Smooth muscle cell (in vitro differentiated cells): ENCODE measurements around the gene EFNA3. TPM values are rescaled to one million over a fixed set of nuclear protein-coding genes. Genes with fewer than 3 reads are reported as not detected.

Source experiments
- DNase-seq: peaks from one replicate; lab custom pipeline; 2025; ENCODE audit not compliant: unreplicated experiment; lab: John Stamatoyannopoulos, UW
- H2AFZ ChIP-seq: fragments of 200-600 bp; sonication (generic); 2 replicates; pipeline ENCODE4 v1.6.0; 2016; ENCODE audit warnings: antibody characterized with exemption, low read depth, mild to moderate bottlenecking
- H3F3A ChIP-seq: fragments of 200-600 bp; sonication (generic); 2 replicates; pipeline ENCODE4 v1.6.0; 2017; ENCODE audit warnings: antibody characterized with exemption, low read depth
- H3K27ac ChIP-seq: fragments of 200-600 bp; sonication (generic); 2 replicates; pipeline ENCODE4 v1.5.1; 2016; ENCODE audit warnings: low read depth, mild to moderate bottlenecking
- H3K27me3 ChIP-seq: fragments of 200-600 bp; sonication (generic); 2 replicates; pipeline ENCODE4 v1.6.1; 2016; ENCODE audit warnings: low read depth, mild to moderate bottlenecking
- H3K36me3 ChIP-seq: fragments of 200-600 bp; sonication (generic); 2 replicates; pipeline ENCODE4 v1.5.1; 2016; ENCODE audit warnings: low read depth
- H3K4me1 ChIP-seq: fragments of 200-600 bp; sonication (generic); 2 replicates; pipeline ENCODE4 v1.5.1; 2016; ENCODE audit warnings: low read depth
- H3K4me2 ChIP-seq: fragments of 200-600 bp; sonication (generic); 2 replicates; pipeline ENCODE4 v1.6.0; 2016; ENCODE audit warnings: mild to moderate bottlenecking
- H3K4me3 ChIP-seq: fragments of 200-600 bp; sonication (generic); 2 replicates; pipeline ENCODE4 v1.5.1; 2016; ENCODE audit warnings: mild to moderate bottlenecking
- H3K79me2 ChIP-seq: fragments of 200-600 bp; sonication (generic); 2 replicates; pipeline ENCODE4 v1.6.0; 2016; ENCODE audit warnings: low read depth, mild to moderate bottlenecking
- H3K9ac ChIP-seq: fragments of 200-600 bp; sonication (generic); 2 replicates; pipeline ENCODE4 v1.6.0; 2016; ENCODE audit warnings: low read depth
- H3K9me3 ChIP-seq: fragments of 200-600 bp; sonication (generic); replicated peaks from 2 replicates; pipeline ENCODE4 v1.5.1; 2016; ENCODE audit warnings: low read depth
- H4K20me1 ChIP-seq: fragments of 200-600 bp; sonication (generic); 2 replicates; pipeline ENCODE4 v1.6.0; 2016; ENCODE audit warnings: low read depth
- CTCF ChIP-seq: fragments of 200-600 bp; sonication (generic); IDR thresholded peaks from 2 replicates; pipeline ENCODE4 v1.5.1; 2017; ENCODE audit warnings: borderline replicate concordance, mild to moderate bottlenecking, antibody characterized with exemption; ENCODE audit not compliant: insufficient read depth, poor library complexity, severe bottlenecking
- WGBS: methylation state at CpG from one replicate; pipeline ENCODE4 v1.1.7; 2016; ENCODE audit warnings: low lambda C conversion rate; 5-methylcytosine and 5-hydroxymethylcytosine counted together
- polyA plus RNA-seq: library from polyadenylated mRNA; unstranded; fragments of >200 nt; fragmentation: Nextera tagmentation; extraction: Ambion mirVana; gene quantifications from 2 replicates; pipeline ENCODE4 v1.2.1, GENCODE V29; 2016
- total RNA-seq: library from RNA; depleted of rRNA; stranded (reverse); fragments of >200 nt; gene quantifications from 2 replicates; pipeline ENCODE4 v1.2.3, GENCODE V29; 2014

Gene EFNA3
- total and polyA plus RNA-seq, 2 experiments from 2014 or later: 5.2 to 9.1 TPM

- DNase-seq: no peak
- no peaks in the 10 kb centered on the region for H3K9me3 ChIP-seq
- peaks cover 14% of the 10 kb centered on the region for H4K20me1 ChIP-seq
- H2AFZ ChIP-seq: no peak overlapping the region
- H3F3A ChIP-seq: peaks cover 7% of the 10 kb centered on the region
- peaks cover 35% of the 10 kb centered on the region for H3K4me1 ChIP-seq
- 51% methylated on average over 6 of the region's 6 CpGs for WGBS
- H3K9ac ChIP-seq: no peak overlapping the region
- H3K27me3 ChIP-seq: peaks cover 53% of the 10 kb centered on the region
- H3K27ac ChIP-seq: no peak overlapping the region
- no peak overlapping the region for H3K4me3 ChIP-seq
- H3K36me3 ChIP-seq: no peaks in the 10 kb centered on the region
- H3K79me2 ChIP-seq: no peaks in the 10 kb centered on the region
- TF ChIP-seq CTCF: no peak
- H3K4me2 ChIP-seq: no peak overlapping the region
Observed at GRCh38 chr1:155083052-155083541, 4.5 kb downstream of the EFNA3 start.

DNA sequence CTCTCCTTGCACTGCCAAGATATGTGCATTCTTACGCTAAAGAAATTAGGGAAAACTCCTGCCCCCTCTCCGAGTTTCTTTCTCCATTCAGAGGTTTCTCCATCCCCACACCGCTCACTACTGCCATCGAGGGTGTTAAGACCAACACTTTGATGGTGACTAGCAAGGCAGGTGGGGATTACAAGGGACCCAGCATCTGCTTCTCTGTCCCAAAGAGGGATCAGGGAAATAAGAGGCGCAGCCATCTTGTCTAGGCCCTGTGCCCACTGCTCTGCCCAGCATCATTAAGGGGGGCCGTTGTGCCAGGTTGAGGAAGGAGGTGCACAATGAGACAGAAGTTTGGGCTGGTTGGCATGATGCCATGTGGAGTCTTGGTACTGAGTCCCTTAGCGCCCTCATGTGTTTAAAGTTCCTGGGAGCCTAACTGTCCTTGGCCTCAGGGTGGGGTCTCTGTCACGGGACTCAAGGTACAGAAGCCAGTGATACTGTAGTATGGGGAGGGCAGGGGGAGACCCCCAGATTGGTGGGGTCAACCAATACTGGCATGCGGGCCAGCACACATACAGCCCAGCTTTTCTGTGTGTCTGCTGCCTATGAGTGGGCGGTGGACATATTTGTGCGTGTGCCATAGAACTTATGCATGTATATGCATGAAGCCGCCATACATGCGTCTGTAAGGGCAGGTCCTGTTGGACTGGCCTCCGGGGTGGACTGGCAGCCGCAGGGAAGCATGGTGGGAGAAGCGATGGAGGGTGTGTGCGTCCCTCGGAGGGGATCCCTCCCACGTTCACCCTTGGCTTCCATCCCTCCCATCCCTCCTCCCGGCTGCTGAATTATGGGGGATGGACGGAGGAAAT, 5.5 kb downstream of the EFNA3 start:
- Histone ChIP-seq H3K27me3 (peaks cover 50% of the 10 kb centered on the region), H3K9ac (no peak overlapping the region), H3K9me3 (no peaks in the 10 kb centered on the region)

DNA sequence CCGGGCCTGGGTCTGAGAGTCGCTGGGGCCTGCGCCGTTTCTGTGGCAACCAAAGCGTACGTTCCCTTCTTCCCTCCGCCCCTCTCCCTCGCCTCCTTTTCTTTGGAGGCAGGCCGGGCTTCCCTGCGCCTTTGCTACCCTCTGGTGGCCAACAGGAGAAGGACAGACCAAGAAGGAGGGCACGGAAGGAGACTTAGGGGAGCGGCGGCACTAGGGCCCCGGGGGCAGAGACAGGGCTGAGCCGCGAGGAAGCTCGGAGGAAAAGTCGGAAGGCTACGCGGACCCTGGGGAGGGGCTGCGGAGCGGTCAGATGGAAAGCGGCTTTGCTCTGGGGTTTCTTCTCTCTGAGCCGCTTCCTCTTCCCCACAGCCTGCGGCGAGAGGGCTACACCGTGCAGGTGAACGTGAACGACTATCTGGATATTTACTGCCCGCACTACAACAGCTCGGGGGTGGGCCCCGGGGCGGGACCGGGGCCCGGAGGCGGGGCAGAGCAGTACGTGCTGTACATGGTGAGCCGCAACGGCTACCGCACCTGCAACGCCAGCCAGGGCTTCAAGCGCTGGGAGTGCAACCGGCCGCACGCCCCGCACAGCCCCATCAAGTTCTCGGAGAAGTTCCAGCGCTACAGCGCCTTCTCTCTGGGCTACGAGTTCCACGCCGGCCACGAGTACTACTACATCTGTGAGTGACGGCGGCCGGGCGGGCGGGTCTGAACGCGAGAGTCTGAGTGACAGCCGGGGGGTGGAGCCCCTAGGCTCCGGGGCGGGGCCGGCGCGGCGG, 6.3 kb downstream of the EFNA3 start:
- H3K27me3 ChIP-seq: peaks cover 42% of the 10 kb centered on the region
- H3K36me3 ChIP-seq: no peaks in the 10 kb centered on the region
- H3K27ac ChIP-seq: peak overlapping the region; percentile 70
- peaks cover 26% of the 10 kb centered on the region for H3K4me1 ChIP-seq
- peak; percentile 93 for DNase-seq
- no peak overlapping the region for H3K9ac ChIP-seq
- H3K79me2 ChIP-seq: no peaks in the 10 kb centered on the region
- H3K4me2 ChIP-seq: peak overlapping the region; percentile 87
- TF ChIP-seq CTCF: peak; percentile 91
- H2AFZ ChIP-seq: peak overlapping the region; percentile 92
- WGBS: under 1% methylated on average over 52 of the region's 67 CpGs
- H4K20me1 ChIP-seq: peaks cover 14% of the 10 kb centered on the region
- H3K9me3 ChIP-seq: no peaks in the 10 kb centered on the region
- peak overlapping the region; percentile 78 for H3K4me3 ChIP-seq
- peaks cover 7% of the 10 kb centered on the region for H3F3A ChIP-seq

More for the DNA sequence above, 5.5 kb downstream of the EFNA3 start:
- H3K4me2 ChIP-seq: peak overlapping the region; percentile 87
- H3K36me3 ChIP-seq: no peaks in the 10 kb centered on the region
- H2AFZ ChIP-seq: peak overlapping the region; percentile 92
- H3K4me3 ChIP-seq: peak overlapping the region; percentile 78
- H4K20me1 ChIP-seq: peaks cover 14% of the 10 kb centered on the region
- H3K79me2 ChIP-seq: no peaks in the 10 kb centered on the region
- DNase-seq: no peak
- no peak for TF ChIP-seq CTCF
- 30% methylated on average over 21 of the region's 21 CpGs for WGBS
- no peak overlapping the region for H3K27ac ChIP-seq
- peaks cover 35% of the 10 kb centered on the region for H3K4me1 ChIP-seq
- H3F3A ChIP-seq: peaks cover 7% of the 10 kb centered on the region
